ENCODE data around the gene DCAF8L1.
"Not testable (repeated sequence)": the region's sequence is repeated elsewhere in the genome, so short reads cannot be mapped to it uniquely, and the experiment has no call there.

DCAF8L1 gene

GRCh38 chrX:27996132-27996531 lies 14.9 kb upstream of the DCAF8L1 start:
- in situ Hi-C loops (cut with HindIII; ENCODE audit: low sequenced_read_pairs), result no loop called here
- no peak overlapping the region for H3K4me3 ChIP-seq (ENCODE audit: low read depth, low read length)
- TF ChIP-seq, protein P1, sequence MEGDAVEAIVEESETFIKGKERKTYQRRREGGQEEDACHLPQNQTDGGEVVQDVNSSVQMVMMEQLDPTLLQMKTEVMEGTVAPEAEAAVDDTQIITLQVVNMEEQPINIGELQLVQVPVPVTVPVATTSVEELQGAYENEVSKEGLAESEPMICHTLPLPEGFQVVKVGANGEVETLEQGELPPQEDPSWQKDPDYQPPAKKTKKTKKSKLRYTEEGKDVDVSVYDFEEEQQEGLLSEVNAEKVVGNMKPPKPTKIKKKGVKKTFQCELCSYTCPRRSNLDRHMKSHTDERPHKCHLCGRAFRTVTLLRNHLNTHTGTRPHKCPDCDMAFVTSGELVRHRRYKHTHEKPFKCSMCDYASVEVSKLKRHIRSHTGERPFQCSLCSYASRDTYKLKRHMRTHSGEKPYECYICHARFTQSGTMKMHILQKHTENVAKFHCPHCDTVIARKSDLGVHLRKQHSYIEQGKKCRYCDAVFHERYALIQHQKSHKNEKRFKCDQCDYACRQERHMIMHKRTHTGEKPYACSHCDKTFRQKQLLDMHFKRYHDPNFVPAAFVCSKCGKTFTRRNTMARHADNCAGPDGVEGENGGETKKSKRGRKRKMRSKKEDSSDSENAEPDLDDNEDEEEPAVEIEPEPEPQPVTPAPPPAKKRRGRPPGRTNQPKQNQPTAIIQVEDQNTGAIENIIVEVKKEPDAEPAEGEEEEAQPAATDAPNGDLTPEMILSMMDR (IDR thresholded peaks at IDR 0.05; ENCODE audit: low read depth, low read length), result no peak
- no peak for DNase-seq (ENCODE audit: low read depth, low spot score)

GRCh38 chrX:27995611-27996010 lies 14.4 kb upstream of the DCAF8L1 start:
- DNase-seq (ENCODE audit: low read depth, low spot score), result no peak
- in situ Hi-C loops (cut with HindIII; ENCODE audit: low sequenced_read_pairs), result no loop called here

DNA sequence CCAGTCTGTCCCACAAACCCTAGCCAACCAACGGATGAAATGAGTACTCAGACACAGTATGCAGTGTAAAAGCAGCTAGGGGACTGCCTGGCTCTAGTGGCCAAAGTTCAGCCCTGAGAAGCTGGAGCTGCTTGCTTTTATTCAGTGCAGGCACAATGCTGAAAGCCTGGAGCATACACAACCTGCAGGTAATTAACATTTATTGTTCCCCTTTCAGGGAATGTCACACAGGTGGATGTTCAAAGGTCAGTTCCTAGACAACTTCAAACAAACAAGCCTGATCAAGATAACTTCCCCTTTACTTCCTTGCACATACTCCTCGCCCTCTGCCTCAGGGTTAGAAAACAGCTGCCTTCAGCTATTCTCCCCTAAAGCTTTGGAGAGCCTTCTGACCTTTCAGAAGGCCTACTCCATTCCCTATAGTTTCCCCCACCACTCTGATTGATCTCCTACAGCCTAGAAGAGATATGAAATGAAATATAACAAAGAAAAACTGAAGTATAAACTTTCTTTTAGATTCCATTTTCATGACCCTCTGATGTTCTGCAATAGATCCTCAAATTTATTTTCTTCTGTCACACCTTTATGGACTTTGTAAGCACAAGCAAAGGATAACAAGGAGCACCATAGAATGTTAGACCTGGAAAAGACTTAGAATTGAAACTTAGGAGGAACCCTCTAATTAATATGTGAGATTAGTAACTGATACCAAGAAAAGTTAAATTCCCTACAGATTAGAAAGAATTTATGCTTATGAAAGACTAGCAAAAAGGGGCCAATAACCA lies 6.8 kb upstream of the DCAF8L1 start:
- DNase-seq (ENCODE audit: low read depth, low spot score), result no peak
- TF ChIP-seq, protein P1 (IDR thresholded peaks at IDR 0.05; ENCODE audit: low read depth, low read length), result no peak
- in situ Hi-C loops (cut with HindIII; ENCODE audit: low sequenced_read_pairs), result no loop called here
- H3K4me3 ChIP-seq (ENCODE audit: low read depth, low read length), result no peak overlapping the region

More at GRCh38 chrX:27995611-27996010, 14.4 kb upstream of the DCAF8L1 start:
- no peak overlapping the region for H3K4me3 ChIP-seq (ENCODE audit: low read depth, low read length)
- TF ChIP-seq, protein P1 (IDR thresholded peaks at IDR 0.05; ENCODE audit: low read depth, low read length), result no peak

DNA sequence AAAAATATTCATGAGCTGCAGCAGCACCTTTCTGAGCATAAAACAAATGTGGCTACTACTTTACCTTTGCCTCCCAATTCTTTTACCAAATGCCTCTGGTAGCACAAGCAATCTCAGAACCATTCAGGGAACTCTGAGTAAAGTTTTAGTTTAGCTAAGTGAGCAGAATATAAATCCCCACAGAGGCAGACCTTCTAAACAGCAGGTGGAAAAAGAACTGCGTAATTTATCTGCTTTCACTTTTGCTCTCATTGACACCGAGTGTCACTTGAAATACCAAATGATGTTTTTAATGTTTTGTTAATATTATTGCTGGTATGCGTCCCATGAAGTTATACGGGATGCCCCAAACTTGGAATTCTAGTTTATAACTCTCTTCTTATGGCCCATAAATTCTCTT lies 4.3 kb downstream of the DCAF8L1 start:
- DNase-seq (ENCODE audit: low read depth, low spot score); in situ Hi-C loops (cut with HindIII; ENCODE audit: low sequenced_read_pairs); H3K4me3 ChIP-seq (ENCODE audit: low read depth, low read length): not testable (repeated sequence)

DNA sequence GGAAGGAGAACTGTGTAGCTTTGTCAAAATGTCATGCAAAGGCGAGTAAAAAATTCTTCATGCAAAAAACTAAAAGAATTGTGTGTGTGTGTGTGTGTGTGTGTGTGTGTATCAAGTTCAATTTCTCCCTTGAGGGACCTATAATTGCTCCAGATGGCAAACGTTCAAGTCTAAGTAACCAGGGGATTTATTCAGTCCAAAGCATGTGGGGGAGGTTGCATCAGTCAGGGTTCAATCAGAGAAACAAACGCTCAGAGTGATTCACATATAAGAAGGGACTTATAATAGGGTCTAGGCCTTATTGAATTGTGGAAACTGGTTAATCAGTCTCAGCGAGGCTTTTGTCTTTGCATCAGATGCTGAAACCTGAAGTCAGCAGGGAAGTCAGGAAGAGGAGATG lies 5.0 kb downstream of the DCAF8L1 start:
- in situ Hi-C loops (cut with HindIII; ENCODE audit: low sequenced_read_pairs), result no loop called here
- H3K4me3 ChIP-seq (ENCODE audit: low read depth, low read length), result no peak overlapping the region
- DNase-seq (ENCODE audit: low read depth, low spot score), result peak; percentile 16
- TF ChIP-seq, protein P1 (IDR thresholded peaks at IDR 0.05; ENCODE audit: low read depth, low read length), result no peak

DNA sequence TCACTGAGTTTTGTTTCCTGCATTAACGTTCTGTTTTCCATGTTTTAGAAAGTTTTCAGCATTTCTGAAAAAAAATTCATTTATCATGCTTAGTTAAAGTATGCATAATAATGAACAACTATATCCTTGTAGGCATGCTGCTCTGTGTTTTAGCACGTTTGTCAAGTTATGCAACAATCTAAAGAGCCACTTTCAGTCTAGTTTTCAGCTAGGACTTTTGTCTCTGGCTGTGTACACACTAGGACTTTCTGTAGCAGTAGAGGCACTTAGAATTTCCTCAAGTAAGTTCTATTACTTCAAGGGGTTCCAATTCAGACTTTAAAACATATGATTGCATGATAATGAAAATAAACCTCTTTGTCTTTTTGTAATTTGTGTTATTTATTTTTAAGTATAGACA lies 12.4 kb downstream of the DCAF8L1 start:
- in situ Hi-C loops (cut with HindIII; ENCODE audit: low sequenced_read_pairs), result no loop called here
- TF ChIP-seq, protein P1 (IDR thresholded peaks at IDR 0.05; ENCODE audit: low read depth, low read length), result no peak
- no peak for DNase-seq (ENCODE audit: low read depth, low spot score)
- no peak overlapping the region for H3K4me3 ChIP-seq (ENCODE audit: low read depth, low read length)

- H3K4me3 ChIP-seq (ENCODE audit: low read depth, low read length), result no peak overlapping the region
- no peak for DNase-seq (ENCODE audit: low read depth, low spot score)
- in situ Hi-C loops (cut with HindIII; ENCODE audit: low sequenced_read_pairs), result no loop called here
- TF ChIP-seq, protein P1 (IDR thresholded peaks at IDR 0.05; ENCODE audit: low read depth, low read length), result no peak
Measured at GRCh38 chrX:27968352-27968751, 12.9 kb downstream of the DCAF8L1 start.

All from astrocyte of the spinal cord (primary cell).